Activated T-helper 1 cell treated with anti-CD3 and anti-CD28 coated beads, Interleukin-12 subunit alpha, Interleukin-12 subunit beta, Interleukin-2, Interleukin-4 antibody, amounts not matched to agents 30 ng/mL and 10 ng/mL and 1 ng/mL, durations not matched to agents 14 hours and 24 hours and 36 hours (primary cell): Measurements from ENCODE around the gene XRCC3. TPM values are rescaled to one million over a fixed set of nuclear protein-coding genes. Genes with fewer than 3 reads are reported as not detected.

ENCODE experiments used
- DNase-seq: peaks from one replicate; pipeline ENCODE4 v3.0.0; 2021; ENCODE audit warnings: low spot score
- H3K27ac Mint-ChIP-seq: one replicate; pipeline ENCODE4 v1.8.0; 2021; ENCODE audit warnings: mild to moderate bottlenecking, mixed read lengths
- H3K27me3 Mint-ChIP-seq: one replicate; pipeline ENCODE4 v1.8.0; 2022; ENCODE audit warnings: mild to moderate bottlenecking, moderate library complexity, mixed read lengths; ENCODE audit not compliant: insufficient read depth
- H3K36me3 Mint-ChIP-seq: one replicate; pipeline ENCODE4 v1.8.0; 2021; ENCODE audit warnings: low read depth, mixed read lengths
- H3K4me1 Mint-ChIP-seq: one replicate; pipeline ENCODE4 v1.8.0; 2021; ENCODE audit warnings: low read depth, mixed read lengths
- H3K4me3 Mint-ChIP-seq: one replicate; pipeline ENCODE4 v1.8.0; 2021; ENCODE audit warnings: mild to moderate bottlenecking, moderate library complexity, mixed read lengths
- H3K9me3 Mint-ChIP-seq: one replicate; pipeline ENCODE4 v1.8.0; 2021; ENCODE audit warnings: mixed read lengths
- intact Hi-C: fragments of 100-400 bp; cut with micrococcal nuclease; formaldehyde crosslinking; loops from one replicate; pipeline ENCODE4 v1.15.1; 2024
- total RNA-seq: library from RNA; stranded (reverse); gene quantifications from 2 replicates; pipeline ENCODE4 v1.2.3, GENCODE V29; 2022

XRCC3 gene
- total RNA-seq, 1 donor from 2014 or later = 69.5 TPM

DNA sequence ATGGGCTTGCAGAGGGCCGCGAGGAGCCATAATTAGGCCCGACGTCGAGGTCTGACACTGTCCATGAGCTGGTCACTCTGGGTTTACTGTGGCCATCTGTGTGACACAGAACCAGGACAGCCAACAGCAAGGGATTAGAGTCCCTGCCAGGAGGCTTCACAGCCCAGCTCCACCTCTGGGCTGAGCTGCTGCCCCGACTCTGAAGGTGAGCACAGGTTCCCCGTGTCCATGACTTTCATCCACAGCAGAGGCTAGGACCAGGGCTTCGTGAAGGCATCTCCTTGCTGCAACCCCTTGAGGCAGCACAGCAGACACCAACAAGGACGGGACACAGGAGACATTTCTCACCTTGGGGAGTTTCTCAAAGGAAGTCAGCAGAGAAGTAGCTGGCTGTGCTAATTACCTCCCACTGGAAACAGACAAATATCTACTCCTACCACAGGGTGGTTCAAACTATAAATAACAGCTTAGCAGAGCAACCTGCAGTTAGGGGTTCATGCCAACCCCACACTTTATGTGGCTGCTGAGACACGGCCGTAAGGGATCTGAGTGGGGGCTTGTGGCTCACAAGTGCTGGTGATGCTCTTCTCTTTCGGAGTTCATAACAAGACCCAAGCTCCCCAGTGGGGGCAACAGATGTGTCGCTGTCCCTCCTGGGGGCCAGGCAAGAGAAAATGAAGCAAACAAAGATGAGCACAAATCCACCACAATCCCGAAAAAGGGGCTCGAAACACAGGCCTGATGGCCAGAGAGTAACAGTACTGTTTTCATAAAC lies 29.6 kb upstream of the XRCC3 start:
- no peak overlapping the region for H3K4me3 Mint-ChIP-seq
- H3K4me1 Mint-ChIP-seq = peaks cover 6% of the 10 kb centered on the region
- H3K27ac Mint-ChIP-seq = no peak overlapping the region
- H3K36me3 Mint-ChIP-seq = peaks cover 3% of the 10 kb centered on the region
- intact Hi-C loops = no loop called here
- no peak for DNase-seq
- H3K9me3 Mint-ChIP-seq = no peaks in the 10 kb centered on the region
- peaks cover 2% of the 10 kb centered on the region for H3K27me3 Mint-ChIP-seq

DNA sequence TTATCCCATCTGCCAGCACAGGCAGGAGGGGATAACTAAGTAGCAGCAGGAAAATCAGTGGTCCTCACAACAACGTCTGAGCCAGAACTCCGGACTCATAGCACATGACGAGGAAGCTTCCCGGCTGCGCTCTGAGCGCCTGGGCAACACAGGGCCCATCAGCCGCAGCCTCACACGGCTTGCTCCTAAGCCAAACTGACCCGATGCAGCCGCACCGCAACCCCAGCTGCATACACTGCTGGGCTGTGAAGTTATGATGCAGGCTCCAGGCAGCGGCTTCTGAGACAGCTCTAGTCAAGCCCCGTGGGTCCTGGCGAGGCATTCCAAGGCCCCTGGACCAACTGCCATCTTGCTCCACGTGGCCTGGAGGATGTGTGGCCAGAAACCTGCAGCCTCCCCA lies 28.4 kb upstream of the XRCC3 start:
- Mint-ChIP-seq H3K9me3 (no peaks in the 10 kb centered on the region), H3K4me1 (peaks cover 6% of the 10 kb centered on the region), H3K27ac (no peak overlapping the region), H3K4me3 (no peak overlapping the region), H3K27me3 (peaks cover 2% of the 10 kb centered on the region), H3K36me3 (no peaks in the 10 kb centered on the region)
- intact Hi-C loops = no loop called here
- no peak for DNase-seq

DNA sequence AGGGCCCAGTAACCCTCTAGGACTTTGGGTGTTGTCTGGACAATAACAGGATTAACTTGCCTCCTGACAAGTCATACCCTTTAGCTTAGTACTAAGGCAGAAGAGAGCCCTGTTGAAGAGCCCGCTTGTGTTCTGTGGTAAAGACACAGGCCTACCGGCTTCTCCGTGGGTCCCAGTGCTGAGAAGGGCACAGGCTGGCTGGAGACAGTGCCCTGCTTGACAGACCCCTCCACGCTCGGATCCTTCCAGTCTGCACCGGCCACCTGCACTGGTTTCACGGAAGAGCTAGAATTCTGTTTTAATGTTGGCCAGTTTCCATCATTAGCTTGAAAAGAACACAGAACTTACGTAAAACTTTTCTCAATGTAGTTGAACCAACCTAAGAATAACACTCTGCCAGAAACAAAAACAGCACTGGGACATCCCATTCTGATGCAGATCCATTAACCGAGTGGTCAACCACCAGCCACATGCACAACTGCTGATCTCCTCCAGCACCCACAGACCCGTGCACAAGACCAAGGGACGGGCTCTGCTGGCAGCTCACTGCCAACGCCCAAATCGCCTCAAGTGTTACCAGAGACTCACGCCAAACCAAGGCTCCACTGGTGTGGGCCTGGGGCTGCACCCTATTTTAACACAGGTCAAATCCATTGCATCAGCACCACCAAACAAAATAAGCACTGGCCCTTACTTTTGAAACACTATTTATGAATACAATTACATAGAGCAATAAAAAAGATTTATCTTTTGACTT lies 27.4 kb upstream of the XRCC3 start:
- H3K36me3 Mint-ChIP-seq = no peaks in the 10 kb centered on the region
- no peaks in the 10 kb centered on the region for H3K9me3 Mint-ChIP-seq
- H3K27me3 Mint-ChIP-seq = peaks cover 2% of the 10 kb centered on the region
- no peak overlapping the region for H3K4me3 Mint-ChIP-seq
- H3K27ac Mint-ChIP-seq = no peak overlapping the region
- H3K4me1 Mint-ChIP-seq = no peaks in the 10 kb centered on the region
- no peak for DNase-seq
- intact Hi-C loops = no loop called here

DNA sequence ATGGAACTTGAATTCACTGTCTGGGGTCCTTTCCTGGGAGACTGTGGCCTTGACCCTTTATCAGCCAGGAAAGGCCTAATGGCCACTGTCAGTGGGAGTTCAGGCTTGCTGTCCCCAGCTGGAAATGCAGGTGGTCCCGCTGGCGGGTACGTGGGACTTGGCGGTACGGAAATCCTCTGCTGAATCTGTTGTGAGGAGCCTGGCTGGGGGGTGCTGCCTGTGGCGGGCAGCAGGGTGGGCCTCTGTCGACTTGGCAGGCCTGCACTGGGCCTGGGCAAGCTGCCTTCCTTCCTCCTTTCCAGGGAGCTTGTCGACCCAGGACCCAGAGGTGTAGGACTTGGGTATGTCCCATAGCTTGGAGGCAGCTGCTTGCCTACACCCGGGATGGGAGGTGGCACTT lies 26.6 kb upstream of the XRCC3 start:
- H3K4me3 Mint-ChIP-seq = no peak overlapping the region
- no peak for DNase-seq
- H3K27ac Mint-ChIP-seq = no peak overlapping the region
- intact Hi-C loops = no loop called here
- no peaks in the 10 kb centered on the region for H3K36me3 Mint-ChIP-seq
- H3K27me3 Mint-ChIP-seq = peaks cover 2% of the 10 kb centered on the region
- no peaks in the 10 kb centered on the region for H3K4me1 Mint-ChIP-seq
- H3K9me3 Mint-ChIP-seq = no peaks in the 10 kb centered on the region

DNA sequence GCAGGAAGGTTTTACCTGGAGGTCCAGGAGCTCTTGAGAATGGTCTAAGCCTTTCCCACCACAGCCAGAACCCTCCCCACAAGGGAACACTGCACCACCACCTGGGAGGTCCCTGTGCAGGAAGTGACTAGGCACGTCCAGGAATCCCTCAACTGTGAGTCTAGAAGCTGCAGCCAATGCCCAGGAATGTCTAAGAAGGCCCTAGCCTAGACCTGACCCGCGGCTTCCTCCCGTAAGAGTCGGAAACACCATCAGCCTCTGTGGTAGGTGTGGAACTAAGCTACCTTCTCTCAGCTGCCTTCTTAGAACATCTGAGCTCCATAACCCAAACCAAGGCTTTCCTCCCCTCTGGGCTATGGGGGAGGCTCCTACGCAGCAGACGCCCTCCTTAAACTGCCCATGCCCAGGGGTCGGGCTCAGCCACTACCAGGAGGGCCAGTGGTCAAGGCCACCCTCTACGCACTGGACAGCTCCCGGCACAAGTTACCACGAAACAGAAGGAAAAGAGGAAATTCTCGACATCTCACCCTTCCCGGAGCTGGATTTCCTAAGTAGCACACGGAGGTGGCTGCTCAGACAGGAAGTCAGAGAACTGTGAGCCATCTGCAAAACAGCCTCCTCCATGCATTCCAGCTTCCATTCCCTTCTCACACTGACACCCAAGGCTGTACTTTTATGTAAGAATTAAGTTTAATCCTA lies 25.9 kb upstream of the XRCC3 start:
- Mint-ChIP-seq H3K4me1 (no peaks in the 10 kb centered on the region), H3K4me3 (no peak overlapping the region), H3K27ac (no peak overlapping the region), H3K9me3 (no peaks in the 10 kb centered on the region), H3K36me3 (no peaks in the 10 kb centered on the region), H3K27me3 (peaks cover 2% of the 10 kb centered on the region)
- intact Hi-C loops = no loop called here
- DNase-seq = no peak

DNA sequence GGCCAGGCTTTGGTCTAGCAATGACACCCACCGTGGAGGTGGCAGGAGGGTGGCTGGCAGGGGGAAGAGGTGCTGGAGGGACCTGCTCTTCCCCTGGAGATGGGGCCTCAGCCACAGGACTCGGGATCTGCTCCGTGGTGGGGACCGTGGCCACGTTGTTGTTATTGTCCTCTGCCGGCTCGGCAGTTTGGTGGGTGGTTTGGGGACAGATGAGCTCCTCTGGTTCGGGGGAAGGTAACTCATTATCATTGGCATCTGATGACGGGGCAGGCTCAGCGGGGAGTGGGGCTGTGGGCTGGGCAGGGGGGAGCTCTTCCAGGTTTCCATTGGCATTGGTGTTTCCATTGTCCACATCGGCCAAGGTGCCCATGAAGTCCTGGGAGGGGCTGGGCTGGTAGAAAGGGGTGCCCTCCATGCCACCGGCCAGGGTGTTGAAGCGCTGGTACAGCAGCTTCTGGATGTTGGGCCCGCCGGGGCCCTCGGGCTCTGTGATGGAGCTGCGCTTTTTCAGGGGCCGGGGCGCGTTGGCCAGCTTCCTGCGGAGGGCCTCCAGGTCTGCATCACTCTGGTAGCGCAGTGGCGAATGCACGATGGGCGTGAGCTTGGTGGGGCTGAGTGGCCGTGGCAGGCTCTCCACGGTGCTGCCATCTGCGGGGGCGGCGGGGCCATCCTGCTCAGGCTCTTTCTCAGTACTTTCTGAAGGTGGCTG lies 24.7 kb upstream of the XRCC3 start:
- H3K36me3 Mint-ChIP-seq = no peaks in the 10 kb centered on the region
- no peak overlapping the region for H3K4me3 Mint-ChIP-seq
- no peak for DNase-seq
- H3K4me1 Mint-ChIP-seq = no peaks in the 10 kb centered on the region
- H3K27me3 Mint-ChIP-seq = peaks cover 2% of the 10 kb centered on the region
- no peak overlapping the region for H3K27ac Mint-ChIP-seq
- H3K9me3 Mint-ChIP-seq = no peaks in the 10 kb centered on the region
- intact Hi-C loops = no loop called here

DNA sequence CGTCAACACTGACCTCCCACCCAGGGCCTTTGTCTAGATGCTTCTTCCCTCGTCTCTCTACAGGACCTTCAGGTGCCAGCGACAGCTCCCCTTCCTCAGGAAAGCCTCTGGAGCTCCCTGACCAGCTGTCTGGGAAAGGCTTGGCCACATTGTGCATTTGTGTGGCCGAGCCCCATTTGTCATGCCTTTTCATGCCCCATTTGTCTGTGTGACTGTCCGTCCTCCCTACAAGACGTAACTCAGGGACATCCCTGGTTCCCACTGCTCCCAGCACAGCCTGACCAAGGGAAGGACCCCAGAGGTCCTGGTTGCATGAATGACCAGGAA lies 24.2 kb upstream of the XRCC3 start:
- intact Hi-C loops = no loop called here
- no peaks in the 10 kb centered on the region for H3K4me1 Mint-ChIP-seq
- H3K36me3 Mint-ChIP-seq = peaks cover 2% of the 10 kb centered on the region
- H3K27ac Mint-ChIP-seq = no peak overlapping the region
- H3K4me3 Mint-ChIP-seq = no peak overlapping the region
- no peaks in the 10 kb centered on the region for H3K9me3 Mint-ChIP-seq
- no peak for DNase-seq
- H3K27me3 Mint-ChIP-seq = peaks cover 2% of the 10 kb centered on the region

DNA sequence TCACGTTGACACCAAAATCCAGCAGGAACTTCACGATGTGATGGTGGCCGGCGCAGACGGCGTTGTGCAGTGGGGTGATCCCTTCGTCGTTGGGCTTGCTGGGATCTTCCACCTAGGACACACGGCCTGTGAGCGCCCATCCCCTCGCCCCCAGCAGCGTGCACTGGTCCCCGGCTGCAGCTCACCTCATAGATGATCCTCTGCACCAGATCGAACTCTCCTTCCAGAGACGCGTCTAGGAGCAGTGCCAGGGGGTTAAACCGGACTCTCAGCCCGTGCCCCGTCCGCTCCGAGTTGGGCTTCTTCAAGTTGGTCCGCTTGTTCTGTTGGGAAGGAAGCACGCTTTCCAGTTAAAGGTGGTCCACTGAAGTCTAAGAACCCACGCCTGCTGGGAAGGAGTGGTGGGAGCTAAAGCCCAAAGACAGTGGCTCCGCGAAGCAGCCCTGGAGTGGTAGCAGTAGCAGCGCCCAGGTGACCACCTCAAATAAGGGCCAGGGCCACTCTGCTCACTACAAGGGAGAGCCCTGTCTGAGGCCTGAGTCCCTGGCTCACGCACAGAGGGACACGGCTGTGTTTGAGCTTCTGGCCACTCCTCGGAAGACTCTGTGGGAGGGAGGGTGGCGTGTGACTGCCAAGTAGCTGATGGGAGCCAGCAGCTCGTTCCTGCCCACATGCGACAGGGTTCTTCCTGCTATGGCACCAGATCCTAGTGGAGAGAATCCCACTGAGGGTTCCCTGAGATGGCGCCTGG lies 23.6 kb upstream of the XRCC3 start:
- Mint-ChIP-seq H3K36me3 (peaks cover 2% of the 10 kb centered on the region), H3K27ac (no peak overlapping the region), H3K27me3 (peaks cover under 1% of the 10 kb centered on the region), H3K9me3 (no peaks in the 10 kb centered on the region), H3K4me3 (no peak overlapping the region), H3K4me1 (no peaks in the 10 kb centered on the region)
- intact Hi-C loops = no loop called here
- DNase-seq = no peak

DNA sequence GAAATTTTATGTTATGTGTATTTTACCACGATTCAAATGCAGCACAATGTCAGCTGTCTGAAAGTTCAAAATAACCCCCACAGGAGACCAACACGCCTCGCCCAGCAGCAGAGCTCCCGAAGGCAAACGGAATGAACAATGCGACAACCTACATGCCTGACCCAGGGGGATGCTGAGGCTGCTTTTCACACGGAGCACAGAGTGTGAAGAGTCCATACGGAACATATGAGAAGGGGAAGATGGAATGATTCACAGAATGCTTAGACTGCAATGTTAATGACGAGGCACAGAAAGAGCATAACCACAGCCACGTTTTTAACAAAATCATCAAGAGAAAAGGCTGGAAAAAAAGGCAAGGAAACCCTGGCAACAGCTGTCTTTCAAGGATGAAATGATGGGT lies 22.9 kb upstream of the XRCC3 start:
- Mint-ChIP-seq H3K36me3 (peaks cover 2% of the 10 kb centered on the region), H3K27ac (no peak overlapping the region), H3K9me3 (no peaks in the 10 kb centered on the region), H3K27me3 (no peaks in the 10 kb centered on the region), H3K4me1 (no peaks in the 10 kb centered on the region), H3K4me3 (no peak overlapping the region)
- DNase-seq = no peak
- intact Hi-C loops = no loop called here

DNA sequence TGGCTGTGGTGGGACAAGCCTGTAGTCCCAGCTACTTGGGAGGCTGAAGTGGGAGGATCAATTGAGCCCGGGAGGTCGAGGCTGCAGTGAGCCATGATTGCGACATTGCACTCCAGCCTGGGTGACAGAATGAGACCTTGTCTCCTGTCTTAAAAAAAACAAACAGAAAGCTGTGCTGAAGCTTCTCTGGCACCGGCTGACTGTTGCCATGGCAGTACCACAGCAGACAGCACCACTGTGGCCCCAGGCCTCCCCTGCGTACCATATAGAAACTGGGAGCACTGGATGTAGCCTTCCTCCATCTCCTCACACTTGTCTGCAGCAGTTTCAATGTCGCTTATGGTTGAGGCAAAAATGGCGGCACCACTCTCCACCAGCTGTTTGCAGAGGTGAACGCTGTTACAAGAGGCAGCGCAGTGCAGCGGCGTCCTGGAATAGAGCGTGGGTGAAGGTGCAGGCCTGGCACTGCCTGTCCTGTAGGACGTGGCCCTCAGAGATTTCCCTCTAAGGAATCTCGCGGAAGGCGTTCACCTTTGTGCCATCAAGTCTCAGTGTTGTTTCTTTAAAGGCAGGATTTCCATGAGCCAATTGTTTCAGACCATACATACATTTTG lies 22.3 kb upstream of the XRCC3 start:
- no peak for DNase-seq
- Mint-ChIP-seq H3K27ac (no peak overlapping the region), H3K27me3 (no peaks in the 10 kb centered on the region), H3K4me3 (no peak overlapping the region), H3K9me3 (no peaks in the 10 kb centered on the region), H3K4me1 (no peaks in the 10 kb centered on the region), H3K36me3 (peaks cover 2% of the 10 kb centered on the region)
- intact Hi-C loops = no loop called here

DNA sequence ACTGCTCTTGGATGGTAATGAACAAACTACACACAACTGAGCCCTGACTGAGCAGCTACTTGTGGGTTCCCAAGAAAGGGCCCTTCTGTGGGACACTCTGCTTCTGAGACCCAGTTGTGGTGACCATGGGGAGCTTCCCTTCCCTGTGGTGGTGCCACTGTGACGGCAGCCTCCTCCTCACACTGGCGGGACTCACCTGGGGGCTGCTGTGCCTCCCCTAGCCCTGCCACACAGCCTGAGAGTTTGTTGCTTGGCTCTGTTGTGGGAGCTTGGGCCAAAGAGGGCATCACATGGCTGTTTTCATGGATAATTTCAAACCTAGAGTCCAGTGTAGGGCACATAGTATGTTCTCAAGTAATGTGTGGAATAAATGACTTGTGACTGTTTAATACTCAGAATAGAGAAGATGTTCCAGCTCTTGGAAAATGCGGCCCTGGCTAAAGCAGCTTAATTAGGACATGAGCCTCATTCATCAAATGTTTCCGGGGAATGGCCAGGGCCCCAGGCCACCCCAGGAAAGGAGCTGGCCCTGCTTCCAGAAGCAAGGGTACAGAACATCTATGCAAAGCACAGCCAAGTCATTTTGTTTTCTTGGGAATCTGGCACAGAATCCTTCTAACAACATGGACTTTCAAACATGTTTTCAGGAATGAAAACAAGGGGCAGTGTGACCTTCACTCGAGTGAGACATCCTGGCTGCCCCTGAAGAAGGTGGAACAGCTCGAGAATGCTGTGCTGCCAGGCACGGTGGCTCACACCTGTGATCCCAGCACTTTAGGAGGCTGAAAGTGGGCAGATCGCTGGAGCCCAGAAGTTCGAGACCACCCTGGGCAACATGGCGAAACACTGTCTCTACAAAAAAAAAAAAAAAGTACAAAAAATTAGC lies 21.5 kb upstream of the XRCC3 start:
- peaks cover 2% of the 10 kb centered on the region for H3K36me3 Mint-ChIP-seq
- no peak overlapping the region for H3K4me3 Mint-ChIP-seq
- H3K27ac Mint-ChIP-seq = no peak overlapping the region
- intact Hi-C loops = no loop called here
- no peaks in the 10 kb centered on the region for H3K4me1 Mint-ChIP-seq
- DNase-seq = no peak
- no peaks in the 10 kb centered on the region for H3K27me3 Mint-ChIP-seq
- no peaks in the 10 kb centered on the region for H3K9me3 Mint-ChIP-seq
